Glutamatergic neuron (in vitro differentiated cells): ENCODE measurements around the gene NTRK3. TPM values are rescaled to one million over a fixed set of nuclear protein-coding genes. Genes with fewer than 3 reads are reported as not detected.

Source experiments
- DNase-seq: peaks from one replicate; pipeline ENCODE4 v3.0.0; 2022
- H3K27ac Mint-ChIP-seq: one replicate; pipeline ENCODE4 v1.8.0; 2020; ENCODE audit warnings: mild to moderate bottlenecking, mixed read lengths, inconsistent platforms; ENCODE audit not compliant: unreplicated experiment
- H3K27me3 Mint-ChIP-seq: one replicate; pipeline ENCODE4 v1.8.0; 2020; ENCODE audit warnings: mild to moderate bottlenecking, moderate library complexity, mixed read lengths, inconsistent platforms; ENCODE audit not compliant: unreplicated experiment
- H3K36me3 Mint-ChIP-seq: one replicate; pipeline ENCODE4 v1.8.0; 2020; ENCODE audit warnings: mild to moderate bottlenecking, mixed read lengths, inconsistent platforms; ENCODE audit not compliant: unreplicated experiment
- H3K4me1 Mint-ChIP-seq: one replicate; pipeline ENCODE4 v1.8.0; 2020; ENCODE audit warnings: mild to moderate bottlenecking, low read depth, mixed read lengths, inconsistent platforms; ENCODE audit not compliant: unreplicated experiment
- H3K4me3 Mint-ChIP-seq: one replicate; pipeline ENCODE4 v1.8.0; 2020; ENCODE audit warnings: mild to moderate bottlenecking, mixed read lengths, inconsistent platforms; ENCODE audit not compliant: unreplicated experiment
- H3K9me3 Mint-ChIP-seq: one replicate; pipeline ENCODE4 v1.8.0; 2020; ENCODE audit warnings: mild to moderate bottlenecking, moderate library complexity, mixed read lengths, inconsistent platforms; ENCODE audit not compliant: unreplicated experiment
- CTCF ChIP-seq: fragments of 200-600 bp; sonication (generic); IDR thresholded peaks from one replicate; pipeline ENCODE4 v1.5.0; 2021; ENCODE audit not compliant: partially characterized antibody, unreplicated experiment
- total RNA-seq: library from RNA; stranded (reverse); fragmentation: NEBNext Ultra II Directional; extraction: Animal tissue kit (Norgen Biotek cat#: 25700); gene quantifications from one replicate; pipeline ENCODE4 v1.2.1, GENCODE V29; 2021; ENCODE audit not compliant: unreplicated experiment

Gene NTRK3
- total RNA-seq, 1 donor from 2014 or later: 9.5 TPM

GRCh38 chr15:88252441-88252840, 4.1 kb downstream of the NTRK3 start:
- Mint-ChIP-seq H3K9me3 (peaks cover 13% of the 10 kb centered on the region), H3K27ac (no peak overlapping the region), H3K36me3 (no peaks in the 10 kb centered on the region), H3K4me3 (no peak overlapping the region), H3K27me3 (peaks cover 27% of the 10 kb centered on the region), H3K4me1 (peaks cover 1% of the 10 kb centered on the region)
- no peak for DNase-seq
- TF ChIP-seq CTCF: no peak

GRCh38 chr15:88250826-88251225, 5.7 kb downstream of the NTRK3 start:
- Mint-ChIP-seq H3K36me3 (no peaks in the 10 kb centered on the region), H3K27ac (no peak overlapping the region), H3K9me3 (peaks cover 9% of the 10 kb centered on the region), H3K4me3 (no peak overlapping the region), H3K27me3 (peaks cover 24% of the 10 kb centered on the region), H3K4me1 (peaks cover 6% of the 10 kb centered on the region)
- TF ChIP-seq CTCF: no peak
- no peak for DNase-seq

GRCh38 chr15:88249220-88249619, 7.3 kb downstream of the NTRK3 start:
- H3K4me3 Mint-ChIP-seq: no peak overlapping the region
- peaks cover 7% of the 10 kb centered on the region for H3K9me3 Mint-ChIP-seq
- no peaks in the 10 kb centered on the region for H3K36me3 Mint-ChIP-seq
- DNase-seq: no peak
- no peak overlapping the region for H3K27ac Mint-ChIP-seq
- peaks cover 6% of the 10 kb centered on the region for H3K4me1 Mint-ChIP-seq
- peaks cover 15% of the 10 kb centered on the region for H3K27me3 Mint-ChIP-seq
- TF ChIP-seq CTCF: no peak

GRCh38 chr15:88247914-88248313, 8.6 kb downstream of the NTRK3 start:
- H3K4me1 Mint-ChIP-seq: peaks cover 6% of the 10 kb centered on the region
- no peaks in the 10 kb centered on the region for H3K36me3 Mint-ChIP-seq
- TF ChIP-seq CTCF: no peak
- DNase-seq: no peak
- no peak overlapping the region for H3K4me3 Mint-ChIP-seq
- peaks cover 5% of the 10 kb centered on the region for H3K27me3 Mint-ChIP-seq
- no peak overlapping the region for H3K27ac Mint-ChIP-seq
- H3K9me3 Mint-ChIP-seq: peaks cover 4% of the 10 kb centered on the region

GRCh38 chr15:88246666-88247446, 9.7 kb downstream of the NTRK3 start:
- H3K9me3 Mint-ChIP-seq: peaks cover 5% of the 10 kb centered on the region
- DNase-seq: peak; percentile 87
- peak; percentile 99 for TF ChIP-seq CTCF
- peaks cover 3% of the 10 kb centered on the region for H3K27me3 Mint-ChIP-seq
- H3K4me1 Mint-ChIP-seq: peaks cover 9% of the 10 kb centered on the region
- no peak overlapping the region for H3K4me3 Mint-ChIP-seq
- H3K36me3 Mint-ChIP-seq: no peaks in the 10 kb centered on the region
- H3K27ac Mint-ChIP-seq: peak overlapping the region; percentile 31
